Calu3 (cell line): ENCODE results near the gene FRMD5. TPM values are rescaled to one million over a fixed set of nuclear protein-coding genes. Genes with fewer than 3 reads are reported as not detected.
"Not testable (repeated sequence)": the region's sequence is repeated elsewhere in the genome, so short reads cannot be mapped to it uniquely, and the experiment has no call there.

Experiments
- BruUV-seq: library from RNA; stranded (reverse); fragments of 400-500 nt; replicated peaks from 2 replicates; lab custom pipeline; 2021; lab: Mats Ljungman, UMichigan
- CTCF ChIA-PET: fragments of 300-600 bp; sonication (Branson Sonifier 250); formaldehyde crosslinking; loops from one replicate; lab custom pipeline; 2022; ENCODE audit warnings: antibody characterized with exemption; lab: Charles Lee
- DNase-seq: peaks from one replicate; pipeline ENCODE4 v3.0.0; 2022
- H3K27ac Mint-ChIP-seq: one replicate; pipeline ENCODE4 v1.8.0; 2022; ENCODE audit warnings: mixed read lengths; ENCODE audit not compliant: unreplicated experiment
- H3K27me3 Mint-ChIP-seq: one replicate; pipeline ENCODE4 v1.8.0; 2022; ENCODE audit warnings: mixed read lengths; ENCODE audit not compliant: unreplicated experiment
- H3K36me3 Mint-ChIP-seq: one replicate; pipeline ENCODE4 v1.8.0; 2022; ENCODE audit warnings: mild to moderate bottlenecking, moderate library complexity, mixed read lengths; ENCODE audit not compliant: insufficient read depth, unreplicated experiment
- H3K4me1 Mint-ChIP-seq: one replicate; pipeline ENCODE4 v1.8.0; 2022; ENCODE audit warnings: mild to moderate bottlenecking, low read depth, mixed read lengths; ENCODE audit not compliant: unreplicated experiment
- H3K4me3 Mint-ChIP-seq: one replicate; pipeline ENCODE4 v1.8.0; 2022; ENCODE audit warnings: mild to moderate bottlenecking, low read depth, moderate library complexity, mixed read lengths; ENCODE audit not compliant: unreplicated experiment
- H3K9me3 Mint-ChIP-seq: one replicate; pipeline ENCODE4 v1.8.0; 2022; ENCODE audit warnings: low read depth, mixed read lengths; ENCODE audit not compliant: unreplicated experiment
- CTCF ChIP-seq: fragments of 200-600 bp; IDR thresholded peaks from one replicate; pipeline ENCODE4 v1.8.0; 2022; ENCODE audit warnings: antibody characterized with exemption; ENCODE audit not compliant: unreplicated experiment
- intact Hi-C: fragments of 100-400 bp; cut with micrococcal nuclease; formaldehyde crosslinking; loops from one replicate; pipeline ENCODE4 v1.10.0; 2022; ENCODE audit not compliant: unreplicated experiment
- total RNA-seq: library from RNA; stranded (reverse); gene quantifications from 2 replicates; pipeline ENCODE4 v1.2.3, GENCODE V29; 2022

FRMD5 gene
- total RNA-seq, 1 experiment from 2014 or later: 10.9 TPM

- no peaks in the 10 kb centered on the region for H3K4me1 Mint-ChIP-seq
- no TSS peak for BruUV-seq
- H3K27ac Mint-ChIP-seq: no peak within 1 kb of the TSS
- peak within 1 kb of the TSS; percentile 77 for H3K4me3 Mint-ChIP-seq
- DNase-seq: peak; percentile 77
- no peaks in the 10 kb centered on the region for H3K27me3 Mint-ChIP-seq
- TF ChIP-seq CTCF: no peak
- intact Hi-C loops: no loop called here
- CTCF ChIA-PET: no interaction called here
- no peaks in the 10 kb centered on the region for H3K9me3 Mint-ChIP-seq
- H3K36me3 Mint-ChIP-seq: peaks cover 10% of the 10 kb centered on the region
These were observed 368.3 kb downstream of the FRMD5 start, which contains the start of gene WDR76 for GRCh38 chr15:43826508-43827341. WDR76 (plus strand) TSS chr15:43827002; CDS start chr15:43827033, 31 bp downstream.

- no peak for DNase-seq
These were observed 369.0 kb downstream of the FRMD5 start for GRCh38 chr15:43826029-43826507.

GRCh38 chr15:43825305-43825704, 369.8 kb downstream of the FRMD5 start:
- CTCF ChIA-PET, H3K27ac Mint-ChIP-seq, H3K27me3 Mint-ChIP-seq, BruUV-seq, H3K36me3 Mint-ChIP-seq, DNase-seq, H3K9me3 Mint-ChIP-seq, H3K4me1 Mint-ChIP-seq, H3K4me3 Mint-ChIP-seq, intact Hi-C loops: not testable (repeated sequence)

More at GRCh38 chr15:43826029-43826507, 369.0 kb downstream of the FRMD5 start:
- Mint-ChIP-seq H3K9me3 (no peaks in the 10 kb centered on the region), H3K4me1 (no peaks in the 10 kb centered on the region), H3K36me3 (peaks cover 10% of the 10 kb centered on the region), H3K4me3 (peak overlapping the region; percentile 77), H3K27me3 (no peaks in the 10 kb centered on the region), H3K27ac (no peak overlapping the region)
- intact Hi-C loops: no loop called here
- BruUV-seq: no TSS peak
- TF ChIP-seq CTCF: no peak
- CTCF ChIA-PET: no interaction called here

- DNase-seq: peak; percentile 77
- TF ChIP-seq CTCF: no peak
- Mint-ChIP-seq H3K36me3 (peaks cover 10% of the 10 kb centered on the region), H3K9me3 (no peaks in the 10 kb centered on the region), H3K4me1 (no peaks in the 10 kb centered on the region), H3K4me3 (peak within 1 kb of the TSS; percentile 83), H3K27me3 (no peaks in the 10 kb centered on the region), H3K27ac (peak within 1 kb of the TSS; percentile 95)
- CTCF ChIA-PET: interaction anchor here (0.6 to 0.9 kb wide), 3 partner anchors 17 to 35 kb away, joined by 3 to 9 read pairs (median 3); no protein-coding TSS in a partner anchor
- TSS peak; percentile 85 for BruUV-seq
- intact Hi-C loops: no loop called here
These were observed 370.5 kb downstream of the FRMD5 start, which contains the start of gene MFAP1 for GRCh38 chr15:43824302-43825246. MFAP1 (minus strand) TSS chr15:43824690; CDS start chr15:43824569, 121 bp downstream.
